Measurements from ENCODE around the gene CPED1.

- TF ChIP-seq EZH2 (IDR thresholded peaks at IDR 0.05; ENCODE audit: low read depth, unreplicated experiment) = no peak
- TF ChIP-seq, protein P1, sequence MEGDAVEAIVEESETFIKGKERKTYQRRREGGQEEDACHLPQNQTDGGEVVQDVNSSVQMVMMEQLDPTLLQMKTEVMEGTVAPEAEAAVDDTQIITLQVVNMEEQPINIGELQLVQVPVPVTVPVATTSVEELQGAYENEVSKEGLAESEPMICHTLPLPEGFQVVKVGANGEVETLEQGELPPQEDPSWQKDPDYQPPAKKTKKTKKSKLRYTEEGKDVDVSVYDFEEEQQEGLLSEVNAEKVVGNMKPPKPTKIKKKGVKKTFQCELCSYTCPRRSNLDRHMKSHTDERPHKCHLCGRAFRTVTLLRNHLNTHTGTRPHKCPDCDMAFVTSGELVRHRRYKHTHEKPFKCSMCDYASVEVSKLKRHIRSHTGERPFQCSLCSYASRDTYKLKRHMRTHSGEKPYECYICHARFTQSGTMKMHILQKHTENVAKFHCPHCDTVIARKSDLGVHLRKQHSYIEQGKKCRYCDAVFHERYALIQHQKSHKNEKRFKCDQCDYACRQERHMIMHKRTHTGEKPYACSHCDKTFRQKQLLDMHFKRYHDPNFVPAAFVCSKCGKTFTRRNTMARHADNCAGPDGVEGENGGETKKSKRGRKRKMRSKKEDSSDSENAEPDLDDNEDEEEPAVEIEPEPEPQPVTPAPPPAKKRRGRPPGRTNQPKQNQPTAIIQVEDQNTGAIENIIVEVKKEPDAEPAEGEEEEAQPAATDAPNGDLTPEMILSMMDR (conservative IDR thresholded peaks at IDR 0.05; ENCODE audit: low read depth in 2 of 2) = no peak
- TF ChIP-seq JUNB (IDR thresholded peaks at IDR 0.05; ENCODE audit: unreplicated experiment) = no peak
- TF ChIP-seq EZH2phosphoT487 (IDR thresholded peaks at IDR 0.05; ENCODE audit: unreplicated experiment) = no peak
- no peak for TF ChIP-seq POLR2AphosphoS5 (IDR thresholded peaks at IDR 0.05; ENCODE audit: low read depth)
Observed at GRCh38 chr7:121006711-121007315, 18.3 kb downstream of the CPED1 start.

Measured in GM23338 (cell line).